ENCODE results near the gene CAMKV. TPM values are rescaled to one million over a fixed set of nuclear protein-coding genes. Genes with fewer than 3 reads are reported as not detected.

The CAMKV gene
- total RNA-seq, 1 donor from 2014 or later = 0.45 TPM

DNA sequence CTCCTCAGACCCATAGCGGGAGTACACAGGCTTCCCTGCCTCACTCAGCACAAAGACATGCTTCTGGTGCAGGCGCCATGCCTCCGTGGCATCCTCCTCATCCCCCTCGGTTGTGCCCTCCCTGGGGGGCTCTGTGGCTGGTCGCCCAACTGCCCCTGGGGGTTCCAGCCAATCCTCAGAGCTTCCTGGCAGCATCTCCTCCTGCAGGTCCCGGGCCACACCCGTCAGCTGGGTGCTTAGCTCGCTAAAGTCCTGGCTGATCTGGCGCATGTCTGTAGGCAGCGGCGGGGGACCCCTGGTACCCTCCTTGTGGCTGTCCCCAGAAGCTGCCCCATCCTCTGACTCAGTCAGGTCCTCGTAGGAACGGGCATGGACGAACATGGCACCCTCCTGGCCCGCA, 41.9 kb upstream of the CAMKV start:
- Histone ChIP-seq H3K27ac (ENCODE audit: low read depth, low read length) (no peak overlapping the region), H3K9ac (ENCODE audit: low read length) (no peak overlapping the region), H4K20me1 (ENCODE audit: insufficient read depth, low read length) (peaks cover 13% of the 10 kb centered on the region), H3K27me3 (ENCODE audit: insufficient read depth, low read length) (no peaks in the 10 kb centered on the region), H3K4me2 (ENCODE audit: low read length) (no peak overlapping the region), H2AFZ (ENCODE audit: low read depth, low read length) (no peak overlapping the region), H3K4me1 (ENCODE audit: insufficient read depth, low read length) (no peaks in the 10 kb centered on the region), H3K9me3 (ENCODE audit: insufficient read depth, low read depth, low read length) (no peaks in the 10 kb centered on the region), H3K36me3 (ENCODE audit: insufficient read depth, low read length) (peaks cover 2% of the 10 kb centered on the region), H3K4me3 (ENCODE audit: insufficient read depth, low read depth, low read length) (no peak overlapping the region), H3K79me2 (ENCODE audit: insufficient read depth, low read length) (peaks cover 4% of the 10 kb centered on the region)
- H3K27me3 Mint-ChIP-seq (ENCODE audit: low read depth, unreplicated experiment) = peaks cover 30% of the 10 kb centered on the region
- FAIRE-seq = no peak
- H3K36me3 Mint-ChIP-seq (ENCODE audit: low read depth, unreplicated experiment) = peaks cover 25% of the 10 kb centered on the region
- H3K27ac Mint-ChIP-seq (ENCODE audit: unreplicated experiment) = no peak overlapping the region
- H3K9me3 Mint-ChIP-seq (ENCODE audit: unreplicated experiment) = peaks cover 2% of the 10 kb centered on the region
- DNase-seq (ENCODE audit: low read depth) = no peak
- TF ChIP-seq EZH2 (IDR thresholded peaks at IDR 0.05; ENCODE audit: insufficient read depth, low read length) (no peak), CTCF (IDR thresholded peaks at IDR 0.05; ENCODE audit: insufficient read depth, low read depth, low read length) (no peak)
- no peak overlapping the region for H3K4me3 Mint-ChIP-seq (ENCODE audit: unreplicated experiment)
- peaks cover 1% of the 10 kb centered on the region for H3K4me1 Mint-ChIP-seq (ENCODE audit: low read depth, unreplicated experiment)

DNA sequence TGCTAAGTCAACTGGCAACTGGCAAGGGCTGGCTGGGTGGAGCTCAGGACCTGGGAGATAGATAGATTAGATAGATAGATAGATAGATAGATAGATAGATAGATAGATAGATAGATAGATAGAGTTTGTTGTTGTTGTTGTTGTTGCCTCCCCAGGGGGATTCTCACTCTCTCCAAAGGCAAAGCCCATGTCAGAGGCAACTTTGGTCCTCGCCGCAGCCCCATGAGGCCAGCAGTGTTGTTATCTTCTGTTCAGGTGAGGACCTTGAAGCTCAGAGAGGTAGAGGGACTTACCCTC, 41.4 kb upstream of the CAMKV start:
- peaks cover 1% of the 10 kb centered on the region for H3K4me1 Mint-ChIP-seq (ENCODE audit: low read depth, unreplicated experiment)
- peaks cover 31% of the 10 kb centered on the region for H3K27me3 Mint-ChIP-seq (ENCODE audit: low read depth, unreplicated experiment)

More for the DNA sequence above, 41.4 kb upstream of the CAMKV start:
- no peaks in the 10 kb centered on the region for H3K9me3 ChIP-seq (ENCODE audit: insufficient read depth, low read depth, low read length)
- no peak overlapping the region for H3K9ac ChIP-seq (ENCODE audit: low read length)
- peaks cover 8% of the 10 kb centered on the region for H4K20me1 ChIP-seq (ENCODE audit: insufficient read depth, low read length)
- FAIRE-seq = no peak
- peaks cover 2% of the 10 kb centered on the region for H3K4me1 ChIP-seq (ENCODE audit: insufficient read depth, low read length)
- H3K36me3 Mint-ChIP-seq (ENCODE audit: low read depth, unreplicated experiment) = peaks cover 25% of the 10 kb centered on the region
- DNase-seq (ENCODE audit: low read depth) = no peak
- H3K27ac Mint-ChIP-seq (ENCODE audit: unreplicated experiment) = no peak overlapping the region
- H3K4me2 ChIP-seq (ENCODE audit: low read length) = no peak overlapping the region
- no peak overlapping the region for H2AFZ ChIP-seq (ENCODE audit: low read depth, low read length)
- H3K27ac ChIP-seq (ENCODE audit: low read depth, low read length) = no peak overlapping the region
- H3K4me3 ChIP-seq (ENCODE audit: insufficient read depth, low read depth, low read length) = no peak overlapping the region
- TF ChIP-seq CTCF (IDR thresholded peaks at IDR 0.05; ENCODE audit: insufficient read depth, low read depth, low read length) (no peak), EZH2 (IDR thresholded peaks at IDR 0.05; ENCODE audit: insufficient read depth, low read length) (no peak)
- H3K4me3 Mint-ChIP-seq (ENCODE audit: unreplicated experiment) = no peak overlapping the region
- H3K36me3 ChIP-seq (ENCODE audit: insufficient read depth, low read length) = peaks cover 2% of the 10 kb centered on the region
- H3K9me3 Mint-ChIP-seq (ENCODE audit: unreplicated experiment) = peaks cover 2% of the 10 kb centered on the region
- peaks cover 4% of the 10 kb centered on the region for H3K79me2 ChIP-seq (ENCODE audit: insufficient read depth, low read length)
- no peaks in the 10 kb centered on the region for H3K27me3 ChIP-seq (ENCODE audit: insufficient read depth, low read length)

All from astrocyte (in vitro differentiated cells and primary cell).